HEK293T (cell line): ENCODE measurements around the gene ESR2.

Experiments used
- ELF4 ChIP-seq: fragments of 450-650 bp; IDR thresholded peaks from 2 replicates; pipeline ENCODE4 v1.6.1; 2017; ENCODE audit warnings: antibody characterized with exemption
- ZNF384 ChIP-seq: fragments of 450-650 bp; IDR thresholded peaks from 2 replicates; pipeline ENCODE4 v1.6.1; 2016

DNA sequence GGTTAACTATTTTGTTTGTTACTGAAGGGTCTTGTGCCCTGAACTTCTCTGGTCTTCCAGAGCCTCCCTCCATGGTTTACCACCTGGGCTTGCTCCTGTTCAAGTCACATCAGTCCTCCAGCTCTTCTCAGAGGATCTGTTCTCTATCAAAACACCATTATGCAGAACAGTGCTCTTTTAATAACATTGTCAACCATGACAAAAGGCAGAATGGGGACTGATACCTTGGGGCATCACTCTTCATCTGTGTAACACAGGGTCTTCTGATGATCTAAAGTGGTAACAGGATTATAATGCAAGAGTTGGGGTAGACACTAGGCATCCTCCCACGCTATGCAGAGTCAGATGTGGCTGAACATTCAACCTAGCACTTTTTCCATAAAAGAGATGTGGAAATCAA lies 38.4 kb downstream of the ESR2 start:
- no peak for TF ChIP-seq ELF4
- no peak for TF ChIP-seq ZNF384
